ENCODE results near the gene ESR1. TPM values are rescaled to one million over a fixed set of nuclear protein-coding genes. Genes with fewer than 3 reads are reported as not detected.
A peak's percentile ranks its signal among the peaks of the same experiment; 100 is the strongest.

ESR1 gene
- total RNA-seq, 3 donors from 2014 or later = 2.2 to 74.5 (median 67.5) TPM

DNA sequence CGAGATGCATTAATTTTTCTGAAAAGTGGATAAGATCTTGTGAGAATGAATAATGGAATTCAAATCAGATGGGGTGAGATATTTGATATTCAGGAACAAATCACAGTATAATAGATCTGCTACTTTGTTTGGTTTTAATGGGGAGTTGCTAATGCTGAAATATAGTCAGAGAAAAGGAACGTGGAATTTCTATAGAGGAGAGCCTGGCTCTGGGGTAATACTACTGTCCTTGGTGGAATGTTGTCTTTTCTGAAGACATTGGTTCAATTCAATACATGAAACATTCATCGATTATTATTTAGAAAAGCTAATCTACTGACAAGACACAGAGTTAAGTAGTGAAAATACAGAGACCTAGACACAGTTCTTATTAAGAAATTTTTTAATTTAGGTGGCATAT, 108.6 kb downstream of the ESR1 start:
- TF ChIP-seq, protein P1, sequence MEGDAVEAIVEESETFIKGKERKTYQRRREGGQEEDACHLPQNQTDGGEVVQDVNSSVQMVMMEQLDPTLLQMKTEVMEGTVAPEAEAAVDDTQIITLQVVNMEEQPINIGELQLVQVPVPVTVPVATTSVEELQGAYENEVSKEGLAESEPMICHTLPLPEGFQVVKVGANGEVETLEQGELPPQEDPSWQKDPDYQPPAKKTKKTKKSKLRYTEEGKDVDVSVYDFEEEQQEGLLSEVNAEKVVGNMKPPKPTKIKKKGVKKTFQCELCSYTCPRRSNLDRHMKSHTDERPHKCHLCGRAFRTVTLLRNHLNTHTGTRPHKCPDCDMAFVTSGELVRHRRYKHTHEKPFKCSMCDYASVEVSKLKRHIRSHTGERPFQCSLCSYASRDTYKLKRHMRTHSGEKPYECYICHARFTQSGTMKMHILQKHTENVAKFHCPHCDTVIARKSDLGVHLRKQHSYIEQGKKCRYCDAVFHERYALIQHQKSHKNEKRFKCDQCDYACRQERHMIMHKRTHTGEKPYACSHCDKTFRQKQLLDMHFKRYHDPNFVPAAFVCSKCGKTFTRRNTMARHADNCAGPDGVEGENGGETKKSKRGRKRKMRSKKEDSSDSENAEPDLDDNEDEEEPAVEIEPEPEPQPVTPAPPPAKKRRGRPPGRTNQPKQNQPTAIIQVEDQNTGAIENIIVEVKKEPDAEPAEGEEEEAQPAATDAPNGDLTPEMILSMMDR (IDR thresholded peaks at IDR 0.05) = no peak
- TF ChIP-seq POLR2A (IDR thresholded peaks at IDR 0.05) = no peak
- TF ChIP-seq POLR2AphosphoS5 (IDR thresholded peaks at IDR 0.05) = no peak

GRCh38 chr6:151916680-151917164, 109.2 kb downstream of the ESR1 start:
- Histone ChIP-seq H3K36me3 (no peaks in the 10 kb centered on the region), H3K4me1 (no peaks in the 10 kb centered on the region), H3K4me3 (no peak overlapping the region), H3K27ac (peak overlapping the region in 1 of 2 donors; percentile 23), H3K9me3 (no peaks in the 10 kb centered on the region), H3K27me3 (no peaks in the 10 kb centered on the region)
- no peak for TF ChIP-seq POLR2AphosphoS5 (IDR thresholded peaks at IDR 0.05)
- no peak for TF ChIP-seq POLR2A (IDR thresholded peaks at IDR 0.05)
- TF ChIP-seq, protein P1 (IDR thresholded peaks at IDR 0.05) = no peak
- peak in 1 of 2 donors; percentile 28 for DNase-seq (ENCODE audit: low spot score in 2 of 2)
- intact Hi-C loops (cut with DNase I; ENCODE audit: low total_unique reads) = no loop called here

More for the DNA sequence above, 108.6 kb downstream of the ESR1 start:
- Histone ChIP-seq H3K9me3 (no peaks in the 10 kb centered on the region), H3K27me3 (no peaks in the 10 kb centered on the region), H3K4me3 (no peak overlapping the region), H3K36me3 (no peaks in the 10 kb centered on the region), H3K4me1 (no peaks in the 10 kb centered on the region), H3K27ac (peak overlapping the region in 1 of 2 donors; percentile 23)
- intact Hi-C loops (cut with DNase I; ENCODE audit: low total_unique reads) = no loop called here
- DNase-seq (ENCODE audit: low spot score in 2 of 2) = no peak

- Histone ChIP-seq H3K27ac (peak overlapping the region; percentile 8 to 48), H3K4me1 (no peaks in the 10 kb centered on the region), H3K4me3 (no peak overlapping the region), H3K9me3 (peaks cover 0 to 5% of the 10 kb centered on the region in 2 donors), H3K27me3 (no peaks in the 10 kb centered on the region), H3K36me3 (no peaks in the 10 kb centered on the region)
- DNase-seq (ENCODE audit: low spot score in 2 of 2) = no peak
- intact Hi-C loops (cut with DNase I; ENCODE audit: low total_unique reads) = no loop called here
- TF ChIP-seq POLR2A (IDR thresholded peaks at IDR 0.05) = no peak
- TF ChIP-seq, protein P1 (IDR thresholded peaks at IDR 0.05) = no peak
- peak in 1 of 3 donors; percentile 33 for TF ChIP-seq POLR2AphosphoS5 (IDR thresholded peaks at IDR 0.05)
Measured at GRCh38 chr6:151917531-151918329, 110.2 kb downstream of the ESR1 start.

- no peaks in the 10 kb centered on the region for H3K9me3 ChIP-seq
- no peaks in the 10 kb centered on the region for H3K4me1 ChIP-seq
- H3K27me3 ChIP-seq = no peaks in the 10 kb centered on the region
- no peaks in the 10 kb centered on the region for H3K36me3 ChIP-seq
- intact Hi-C loops (cut with DNase I; ENCODE audit: low total_unique reads) = no loop called here
- DNase-seq (ENCODE audit: low spot score in 2 of 2) = no peak
- TF ChIP-seq, protein P1 (IDR thresholded peaks at IDR 0.05) = no peak
- TF ChIP-seq POLR2AphosphoS5 (IDR thresholded peaks at IDR 0.05) (no peak), POLR2A (IDR thresholded peaks at IDR 0.05) (no peak)
- H3K4me3 ChIP-seq = no peak overlapping the region
- no peak overlapping the region for H3K27ac ChIP-seq
Measured at GRCh38 chr6:151940307-151940706, 132.8 kb downstream of the ESR1 start.

DNA sequence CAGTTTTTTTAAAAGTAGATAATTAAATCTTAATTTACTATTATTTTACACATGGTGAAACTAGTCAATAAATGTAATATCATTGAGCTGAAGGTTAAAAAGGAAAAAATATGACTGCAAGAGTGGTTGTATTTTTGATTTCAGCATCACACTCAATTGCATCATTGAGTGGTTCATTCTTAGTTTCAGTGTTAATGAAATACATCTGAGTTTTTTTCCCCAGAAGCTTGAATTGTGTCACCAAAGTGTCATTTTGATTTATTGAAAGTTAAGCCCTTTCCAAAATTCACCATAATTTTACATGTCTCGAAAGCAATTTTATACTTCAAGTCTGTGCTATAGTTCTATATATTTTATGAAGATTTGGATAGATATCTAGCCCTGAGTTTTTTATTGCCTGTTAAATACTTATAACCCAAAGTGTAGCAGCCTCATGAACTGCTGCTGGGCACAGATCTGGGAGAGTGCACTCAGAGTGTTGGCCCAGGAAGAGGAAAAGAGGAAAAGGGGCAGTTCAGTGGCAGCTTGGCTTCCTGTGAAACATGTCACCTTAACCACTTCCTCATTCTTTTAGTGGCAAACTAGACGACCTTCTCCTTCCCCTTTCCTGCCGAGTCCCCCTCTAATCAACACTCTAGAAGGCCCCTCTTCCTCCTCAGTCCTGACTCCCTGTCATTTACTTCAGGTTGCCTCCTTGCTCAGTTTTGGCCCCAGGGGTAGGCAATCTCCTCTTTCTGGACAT, 140.7 kb downstream of the ESR1 start:
- Histone ChIP-seq H3K9me3 (no peaks in the 10 kb centered on the region), H3K27ac (no peak overlapping the region), H3K4me1 (no peaks in the 10 kb centered on the region), H3K27me3 (no peaks in the 10 kb centered on the region), H3K4me3 (no peak overlapping the region), H3K36me3 (no peaks in the 10 kb centered on the region)
- no peak for DNase-seq (ENCODE audit: low spot score in 2 of 2)
- intact Hi-C loops (cut with DNase I; ENCODE audit: low total_unique reads) = no loop called here
- TF ChIP-seq, protein P1 (IDR thresholded peaks at IDR 0.05) = no peak
- no peak for TF ChIP-seq POLR2A (IDR thresholded peaks at IDR 0.05)
- no peak for TF ChIP-seq POLR2AphosphoS5 (IDR thresholded peaks at IDR 0.05)

All from breast epithelium (tissue), 4 donors.